DOHH2 (cell line): ENCODE results near the gene RPS6KL1.

Experiments used
- EZH2phosphoT487 ChIP-seq: fragments of 200-600 bp; sonication (generic); IDR thresholded peaks from 2 replicates; pipeline ENCODE4 v1.6.1; 2017; ENCODE audit warnings: borderline replicate concordance, mild to moderate bottlenecking, antibody characterized with exemption, low read length, moderate library complexity, mixed read lengths
- TF ChIP-seq, protein P1 (sequence below): fragments of 200-600 bp; sonication (generic); IDR thresholded peaks from one replicate; pipeline ENCODE4 v1.5.1; 2014; ENCODE audit warnings: antibody characterized with exemption, mild to moderate bottlenecking, low read depth, low read length; ENCODE audit not compliant: poor library complexity, severe bottlenecking

- TF ChIP-seq, protein P1, sequence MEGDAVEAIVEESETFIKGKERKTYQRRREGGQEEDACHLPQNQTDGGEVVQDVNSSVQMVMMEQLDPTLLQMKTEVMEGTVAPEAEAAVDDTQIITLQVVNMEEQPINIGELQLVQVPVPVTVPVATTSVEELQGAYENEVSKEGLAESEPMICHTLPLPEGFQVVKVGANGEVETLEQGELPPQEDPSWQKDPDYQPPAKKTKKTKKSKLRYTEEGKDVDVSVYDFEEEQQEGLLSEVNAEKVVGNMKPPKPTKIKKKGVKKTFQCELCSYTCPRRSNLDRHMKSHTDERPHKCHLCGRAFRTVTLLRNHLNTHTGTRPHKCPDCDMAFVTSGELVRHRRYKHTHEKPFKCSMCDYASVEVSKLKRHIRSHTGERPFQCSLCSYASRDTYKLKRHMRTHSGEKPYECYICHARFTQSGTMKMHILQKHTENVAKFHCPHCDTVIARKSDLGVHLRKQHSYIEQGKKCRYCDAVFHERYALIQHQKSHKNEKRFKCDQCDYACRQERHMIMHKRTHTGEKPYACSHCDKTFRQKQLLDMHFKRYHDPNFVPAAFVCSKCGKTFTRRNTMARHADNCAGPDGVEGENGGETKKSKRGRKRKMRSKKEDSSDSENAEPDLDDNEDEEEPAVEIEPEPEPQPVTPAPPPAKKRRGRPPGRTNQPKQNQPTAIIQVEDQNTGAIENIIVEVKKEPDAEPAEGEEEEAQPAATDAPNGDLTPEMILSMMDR = no peak
- no peak for TF ChIP-seq EZH2phosphoT487
These were observed 37.1 kb downstream of the RPS6KL1 start for GRCh38 chr14:74886001-74886400.
